ENCODE data around the gene APOBEC3B. TPM values are rescaled to one million over a fixed set of nuclear protein-coding genes. Genes with fewer than 3 reads are reported as not detected.
"Not testable (repeated sequence)": the region's sequence is repeated elsewhere in the genome, so short reads cannot be mapped to it uniquely, and the experiment has no call there.

Gene APOBEC3B
- total and polyA plus RNA-seq, 2 donors (not counting 1 experiment from before 2014, with no cell fraction given), result 2.4 to 7.9 TPM

- no peak overlapping the region for H3K9ac ChIP-seq (ENCODE audit: low read length)
- Mint-ChIP-seq H3K4me1 (peaks cover 2% of the 10 kb centered on the region), H3K27me3 (peaks cover 4% of the 10 kb centered on the region), H3K27ac (no peak overlapping the region), H3K9me3 (ENCODE audit: insufficient read depth) (no peaks in the 10 kb centered on the region), H3K4me3 (no peak overlapping the region)
- no peak overlapping the region for H2AFZ ChIP-seq (ENCODE audit: insufficient read depth, low read depth, low read length, poor library complexity, severe bottlenecking)
- H3K27me3 ChIP-seq (replicated peaks in 1 of 4; ENCODE audit: control extremely low read depth in 1 of 4, control insufficient read depth in 3 of 4, insufficient read depth in 4 of 4, low read length in 3 of 4), result no peaks in the 10 kb centered on the region
- DNase-seq (no peak), ATAC-seq (ENCODE audit: low read depth) (no peak)
- H3K36me3 ChIP-seq (replicated peaks in 1 of 2; ENCODE audit: control extremely low read depth in 1 of 2, control insufficient read depth in 1 of 2, extremely low read depth in 1 of 2, insufficient read depth in 2 of 2, low read length in 1 of 2), result no peaks in the 10 kb centered on the region
- no peaks in the 10 kb centered on the region for H3K4me1 ChIP-seq (ENCODE audit: control insufficient read depth in 2 of 2, insufficient read depth in 2 of 2, low read length in 2 of 2)
- TF ChIP-seq CTCF (IDR thresholded peaks at IDR 0.05) (no peak), EZH2 (IDR thresholded peaks at IDR 0.05; ENCODE audit: borderline replicate concordance, insufficient read depth, low read depth, low read length, poor library complexity, severe bottlenecking) (no peak)
- CTCF ChIA-PET, result no interaction called here
- H3K79me2 ChIP-seq (ENCODE audit: control insufficient read depth, insufficient read depth, low read length), result no peaks in the 10 kb centered on the region
- H4K20me1 ChIP-seq (ENCODE audit: control insufficient read depth, insufficient read depth, low read length, poor library complexity, severe bottlenecking), result no peaks in the 10 kb centered on the region
- H3K4me2 ChIP-seq (replicated peaks; ENCODE audit: low read depth, low read length, poor library complexity, severe bottlenecking), result no peak overlapping the region
- POLR2A ChIA-PET, result no interaction called here
- no peak overlapping the region for H3K4me3 ChIP-seq (ENCODE audit: control extremely low read depth in 1 of 5, extremely low read depth in 1 of 5, insufficient read depth in 1 of 5, low read depth in 2 of 5, low read length in 4 of 5)
- H3K9me3 ChIP-seq (ENCODE audit: control extremely low read depth in 1 of 3, control insufficient read depth in 2 of 3, insufficient read depth in 1 of 3, low read length in 2 of 3), result no peaks in the 10 kb centered on the region
- 40% methylated on average over 8 of the region's 8 CpGs for WGBS (ENCODE audit: insufficient coverage)
- H3K27ac ChIP-seq (ENCODE audit: low read length in 2 of 2), result no peak overlapping the region
- intact Hi-C loops (cut with micrococcal nuclease), result no loop called here
These were observed 22.6 kb upstream of the APOBEC3B start for GRCh38 chr22:38959590-38959989.

GRCh38 chr22:38960673-38961072 is 21.5 kb upstream of the APOBEC3B start:
- H3K9me3 ChIP-seq (ENCODE audit: control extremely low read depth in 1 of 3, control insufficient read depth in 2 of 3, insufficient read depth in 1 of 3, low read length in 2 of 3); H3K4me3 ChIP-seq (ENCODE audit: control extremely low read depth in 1 of 5, extremely low read depth in 1 of 5, insufficient read depth in 1 of 5, low read depth in 2 of 5, low read length in 4 of 5); POLR2A ChIA-PET; ATAC-seq (ENCODE audit: low read depth); H3K36me3 ChIP-seq (replicated peaks in 1 of 2; ENCODE audit: control extremely low read depth in 1 of 2, control insufficient read depth in 1 of 2, extremely low read depth in 1 of 2, insufficient read depth in 2 of 2, low read length in 1 of 2); H4K20me1 ChIP-seq (ENCODE audit: control insufficient read depth, insufficient read depth, low read length, poor library complexity, severe bottlenecking); H3K27me3 Mint-ChIP-seq; H3K4me1 Mint-ChIP-seq; H3K9me3 Mint-ChIP-seq (ENCODE audit: insufficient read depth); H3K4me2 ChIP-seq (replicated peaks; ENCODE audit: low read depth, low read length, poor library complexity, severe bottlenecking); H3K79me2 ChIP-seq (ENCODE audit: control insufficient read depth, insufficient read depth, low read length); intact Hi-C loops (cut with micrococcal nuclease); H3K4me3 Mint-ChIP-seq; H3K27ac Mint-ChIP-seq; CTCF ChIA-PET; H3K27me3 ChIP-seq (replicated peaks in 1 of 4; ENCODE audit: control extremely low read depth in 1 of 4, control insufficient read depth in 3 of 4, insufficient read depth in 4 of 4, low read length in 3 of 4); H3K9ac ChIP-seq (ENCODE audit: low read length); H2AFZ ChIP-seq (ENCODE audit: insufficient read depth, low read depth, low read length, poor library complexity, severe bottlenecking); H3K4me1 ChIP-seq (ENCODE audit: control insufficient read depth in 2 of 2, insufficient read depth in 2 of 2, low read length in 2 of 2); DNase-seq; H3K27ac ChIP-seq (ENCODE audit: low read length in 2 of 2): not testable (repeated sequence)
- no CpG with 5 or more reads among the region's 4 CpGs for WGBS (ENCODE audit: insufficient coverage)

GRCh38 chr22:38963291-38963738 is 18.8 kb upstream of the APOBEC3B start:
- H3K9ac ChIP-seq (ENCODE audit: low read length); H3K9me3 ChIP-seq (ENCODE audit: control extremely low read depth in 1 of 3, control insufficient read depth in 2 of 3, insufficient read depth in 1 of 3, low read length in 2 of 3); H4K20me1 ChIP-seq (ENCODE audit: control insufficient read depth, insufficient read depth, low read length, poor library complexity, severe bottlenecking); H3K4me2 ChIP-seq (replicated peaks; ENCODE audit: low read depth, low read length, poor library complexity, severe bottlenecking); H3K27me3 Mint-ChIP-seq; intact Hi-C loops (cut with micrococcal nuclease); H3K4me3 Mint-ChIP-seq; H3K27ac Mint-ChIP-seq; H3K4me3 ChIP-seq (ENCODE audit: control extremely low read depth in 1 of 5, extremely low read depth in 1 of 5, insufficient read depth in 1 of 5, low read depth in 2 of 5, low read length in 4 of 5); H2AFZ ChIP-seq (ENCODE audit: insufficient read depth, low read depth, low read length, poor library complexity, severe bottlenecking); DNase-seq; H3K27me3 ChIP-seq (replicated peaks in 1 of 4; ENCODE audit: control extremely low read depth in 1 of 4, control insufficient read depth in 3 of 4, insufficient read depth in 4 of 4, low read length in 3 of 4); H3K9me3 Mint-ChIP-seq (ENCODE audit: insufficient read depth); H3K27ac ChIP-seq (ENCODE audit: low read length in 2 of 2); POLR2A ChIA-PET; ATAC-seq (ENCODE audit: low read depth); CTCF ChIA-PET; H3K79me2 ChIP-seq (ENCODE audit: control insufficient read depth, insufficient read depth, low read length); H3K36me3 ChIP-seq (replicated peaks in 1 of 2; ENCODE audit: control extremely low read depth in 1 of 2, control insufficient read depth in 1 of 2, extremely low read depth in 1 of 2, insufficient read depth in 2 of 2, low read length in 1 of 2): not testable (repeated sequence)
- H3K4me1 ChIP-seq (ENCODE audit: control insufficient read depth in 2 of 2, insufficient read depth in 2 of 2, low read length in 2 of 2), result peaks cover 9 to 16% of the 10 kb centered on the region in 2 donors
- WGBS (ENCODE audit: insufficient coverage), result 70% methylated on average over 7 of the region's 11 CpGs
- H3K4me1 Mint-ChIP-seq, result peaks cover 15% of the 10 kb centered on the region
